Endothelial cell of umbilical vein (primary cell): ENCODE results near the gene RBM42. TPM values are rescaled to one million over a fixed set of nuclear protein-coding genes. Genes with fewer than 3 reads are reported as not detected.

ENCODE experiments used
- BruUV-seq: library from RNA; stranded (reverse); fragments of 400-500 nt; replicated peaks from 2 replicates; lab custom pipeline; 2021; lab: Mats Ljungman, UMichigan
- CTCF ChIA-PET: fragments of 300-600, 350-600 bp; sonication (Branson Sonifier 250); formaldehyde crosslinking; loops from one replicate; lab custom pipeline; 2021; ENCODE audit warnings: antibody characterized with exemption, inconsistent platforms; lab: Charles Lee
- POLR2A ChIA-PET: fragments of 300-600, 350-600 bp; sonication (Branson Sonifier 250); formaldehyde crosslinking; loops from one replicate; lab custom pipeline; 2021; ENCODE audit warnings: antibody characterized with exemption, inconsistent platforms; lab: Charles Lee
- DNase-seq: peaks from one replicate; pipeline ENCODE4 v3.0.0-alpha.2; 2011; ENCODE audit warnings: low read depth, low spot score
- FAIRE-seq: peaks from 2 replicates; lab custom pipeline; 2011; peaks lifted over from hg19 to GRCh38; lab: Jason Lieb, UNC
- H2AFZ ChIP-seq: 2 replicates; pipeline ENCODE4 v1.6.0; 2012; ENCODE audit warnings: low read depth, low read length, control low read depth, inconsistent platforms
- H3K27ac ChIP-seq: 2 replicates; pipeline ENCODE4 v1.5.1; 2011; ENCODE audit warnings: low read depth, mild to moderate bottlenecking, control low read depth, low read length, moderate library complexity; ENCODE audit not compliant: insufficient read depth
- H3K27me3 ChIP-seq, 2 experiments: 2 replicates each; pipeline versions ENCODE4 v1.6.0 to v1.6.1; 2011; ENCODE audit warnings: low read length in 2 of 2, mixed read lengths in 1 of 2; ENCODE audit not compliant: control insufficient read depth in 2 of 2, insufficient read depth in 2 of 2
- H3K36me3 ChIP-seq, 2 experiments: 2 replicates in 1 of 2; 3 replicates in 1 of 2; pipeline ENCODE4 v1.5.1; 2011; ENCODE audit warnings: low read length in 2 of 2, mild to moderate bottlenecking in 1 of 2, moderate library complexity in 1 of 2; ENCODE audit not compliant: control insufficient read depth in 2 of 2, insufficient read depth in 2 of 2; ENCODE audit errors: extremely low read depth in 1 of 2
- H3K4me1 ChIP-seq: 3 replicates; pipeline ENCODE4 v1.5.1; 2011; ENCODE audit warnings: mild to moderate bottlenecking, low read length; ENCODE audit not compliant: control insufficient read depth, insufficient read depth; ENCODE audit errors: extremely low read depth
- H3K4me2 ChIP-seq: 2 replicates; pipeline ENCODE4 v1.6.1; 2011; ENCODE audit warnings: low read length, control low read depth, mixed read lengths; ENCODE audit not compliant: insufficient read depth
- H3K4me3 ChIP-seq, 3 experiments: fragments of 200-600 bp in 1 of 3; sonication (generic), shearing (Covaris generic) in 1 of 3; replicated peaks in 1 of 3; 2 replicates each; pipeline ENCODE4 v1.5.1; 2011 to 2016; ENCODE audit warnings: control low read depth in 3 of 3, low read length in 3 of 3, mild to moderate bottlenecking in 2 of 3, inconsistent platforms in 1 of 3, low read depth in 1 of 3, moderate library complexity in 1 of 3; ENCODE audit not compliant: insufficient read depth in 1 of 3
- H3K79me2 ChIP-seq: 2 replicates; pipeline ENCODE4 v1.6.0; 2012; ENCODE audit warnings: low read length, inconsistent platforms; ENCODE audit not compliant: control insufficient read depth, insufficient read depth
- H3K9ac ChIP-seq: replicated peaks from 2 replicates; pipeline ENCODE3; 2011; ENCODE audit warnings: low read length, control low read depth; ENCODE audit not compliant: insufficient read depth; ENCODE audit errors: extremely low read depth
- H3K9me1 ChIP-seq: replicated peaks from 3 replicates; pipeline ENCODE4 v1.6.0; 2011; ENCODE audit warnings: mild to moderate bottlenecking, low read length; ENCODE audit not compliant: control insufficient read depth, insufficient read depth; ENCODE audit errors: extremely low read depth
- H3K9me3 ChIP-seq: replicated peaks from 2 replicates; pipeline ENCODE4 v1.5.1; 2012; ENCODE audit warnings: low read length, inconsistent platforms; ENCODE audit not compliant: control insufficient read depth, insufficient read depth
- H4K20me1 ChIP-seq: replicated peaks from 2 replicates; pipeline ENCODE3; 2011; ENCODE audit warnings: mild to moderate bottlenecking, low read length; ENCODE audit not compliant: control insufficient read depth, insufficient read depth; ENCODE audit errors: extremely low read depth
- EZH2 ChIP-seq: IDR thresholded peaks from 2 replicates; pipeline ENCODE4 v1.6.1; 2012; ENCODE audit warnings: borderline replicate concordance, low read depth, mild to moderate bottlenecking, moderate library complexity, low read length, inconsistent platforms; ENCODE audit not compliant: severe bottlenecking
- FOS ChIP-seq: IDR thresholded peaks from 2 replicates; pipeline ENCODE4 v1.6.1; 2011; ENCODE audit warnings: mild to moderate bottlenecking, low read length, moderate library complexity, borderline replicate concordance; ENCODE audit not compliant: insufficient read depth
- GATA2 ChIP-seq: IDR thresholded peaks from 2 replicates; pipeline ENCODE4 v1.7.0; 2011; ENCODE audit warnings: low read depth, mild to moderate bottlenecking, moderate library complexity, mixed read lengths, low read length; ENCODE audit not compliant: insufficient read length, insufficient read depth
- JUN ChIP-seq: IDR thresholded peaks from 2 replicates; pipeline ENCODE4 v1.6.1; 2011; ENCODE audit warnings: borderline replicate concordance, low read depth; ENCODE audit not compliant: insufficient read length, insufficient read depth
- MYC ChIP-seq: IDR thresholded peaks from one replicate; pipeline ENCODE4 v1.6.1; 2011; ENCODE audit warnings: mild to moderate bottlenecking, low read depth, low read length
- POLR2A ChIP-seq: IDR thresholded peaks from 2 replicates; pipeline ENCODE4 v1.6.1; 2012; ENCODE audit warnings: low read depth, mild to moderate bottlenecking, control low read depth, low read length
- POLR2AphosphoS5 ChIP-seq: IDR thresholded peaks from 2 replicates; pipeline ENCODE4 v1.6.1; 2012; ENCODE audit warnings: low read depth, mild to moderate bottlenecking, control low read depth, low read length, moderate library complexity; ENCODE audit not compliant: insufficient read depth
- dilution Hi-C: fragments of 300-500 bp; cut with MboI; formaldehyde crosslinking; loops from one replicate; pipeline ENCODE4 v1.15.0; 2019; ENCODE audit warnings: low sequenced_read_pairs; ENCODE audit not compliant: extremely low pct_ligation_motif_present
- intact Hi-C: fragments of 100-400 bp; cut with micrococcal nuclease; formaldehyde crosslinking; loops from one replicate; pipeline ENCODE4 v1.10.0; 2022
- polyA plus RNA-seq, 4 experiments: library from polyadenylated mRNA; depleted of rRNA in 3 of 4; stranded (reverse) in 3 of 4; unstranded in 1 of 4; fragments of >200 nt; gene quantifications; 2 replicates each; pipeline versions ENCODE4 v1.2.1 to v1.2.3, GENCODE V29; 2011 to 2012; ENCODE audit warnings: missing spikeins in 1 of 4
- total RNA-seq: library from RNA; stranded (reverse); gene quantifications from 2 replicates; pipeline ENCODE4 v1.2.3, GENCODE V29; 2021
- TF ChIP-seq, protein P1 (sequence below): IDR thresholded peaks from 2 replicates; pipeline ENCODE4 v1.6.1; 2011; ENCODE audit not compliant: insufficient read depth, insufficient read length
- TF ChIP-seq, protein P2 (sequence below), 2 donors: IDR thresholded peaks; 1 replicate in 1 of 2; 2 replicates in 1 of 2; pipeline ENCODE4 v1.5.1; 2011; ENCODE audit warnings: low read length in 2 of 2, mild to moderate bottlenecking in 2 of 2, moderate library complexity in 2 of 2, control low read depth in 1 of 2, inconsistent platforms in 1 of 2, low read depth in 1 of 2; ENCODE audit not compliant: insufficient read depth in 1 of 2; ENCODE audit errors: extremely low read depth in 1 of 2

RBM42 gene
- total and polyA plus RNA-seq, 2 donors (not counting 3 experiments of a cell fraction or from before 2014, with no cell fraction given): 78.3 to 97.3 TPM

DNA sequence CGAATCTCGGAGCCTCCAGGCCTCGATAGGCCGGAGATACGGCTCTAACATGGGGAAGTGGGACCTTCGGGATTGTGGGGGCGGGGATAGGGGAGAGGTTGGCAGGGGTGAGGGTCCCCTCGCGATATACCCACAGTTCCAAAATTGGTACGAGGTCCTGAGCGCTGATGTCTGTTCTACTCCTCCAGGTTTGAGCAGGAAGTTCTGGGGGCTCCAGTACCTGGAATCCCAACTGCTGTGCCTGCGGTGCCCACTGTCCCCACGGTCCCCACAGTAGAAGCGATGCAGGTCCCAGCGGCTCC lies 447 bp downstream of the RBM42 start:
- dilution Hi-C loops: no loop called here

More for the DNA sequence above, 447 bp downstream of the RBM42 start:
- Histone ChIP-seq H3K27ac (peak overlapping the region; percentile 53), H3K36me3 (peaks cover 8 to 33% of the 10 kb centered on the region in 2 experiments), H4K20me1 (no peaks in the 10 kb centered on the region), H3K4me2 (peak overlapping the region; percentile 82), H2AFZ (peak overlapping the region; percentile 57), H3K9me1 (no peaks in the 10 kb centered on the region), H3K4me3 (peak overlapping the region; percentile 70 to 98 (median 76)), H3K9me3 (no peaks in the 10 kb centered on the region), H3K79me2 (peaks cover 7% of the 10 kb centered on the region), H3K27me3 (no peaks in the 10 kb centered on the region), H3K4me1 (peaks cover 10% of the 10 kb centered on the region), H3K9ac (peak overlapping the region; percentile 87)
- TF ChIP-seq JUN (no peak), POLR2AphosphoS5 (no peak), FOS (no peak), MYC (no peak), GATA2 (no peak), EZH2 (no peak), POLR2A (no peak)
- TF ChIP-seq, protein P1, sequence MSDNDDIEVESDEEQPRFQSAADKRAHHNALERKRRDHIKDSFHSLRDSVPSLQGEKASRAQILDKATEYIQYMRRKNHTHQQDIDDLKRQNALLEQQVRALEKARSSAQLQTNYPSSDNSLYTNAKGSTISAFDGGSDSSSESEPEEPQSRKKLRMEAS: no peak
- TF ChIP-seq, protein P2, sequence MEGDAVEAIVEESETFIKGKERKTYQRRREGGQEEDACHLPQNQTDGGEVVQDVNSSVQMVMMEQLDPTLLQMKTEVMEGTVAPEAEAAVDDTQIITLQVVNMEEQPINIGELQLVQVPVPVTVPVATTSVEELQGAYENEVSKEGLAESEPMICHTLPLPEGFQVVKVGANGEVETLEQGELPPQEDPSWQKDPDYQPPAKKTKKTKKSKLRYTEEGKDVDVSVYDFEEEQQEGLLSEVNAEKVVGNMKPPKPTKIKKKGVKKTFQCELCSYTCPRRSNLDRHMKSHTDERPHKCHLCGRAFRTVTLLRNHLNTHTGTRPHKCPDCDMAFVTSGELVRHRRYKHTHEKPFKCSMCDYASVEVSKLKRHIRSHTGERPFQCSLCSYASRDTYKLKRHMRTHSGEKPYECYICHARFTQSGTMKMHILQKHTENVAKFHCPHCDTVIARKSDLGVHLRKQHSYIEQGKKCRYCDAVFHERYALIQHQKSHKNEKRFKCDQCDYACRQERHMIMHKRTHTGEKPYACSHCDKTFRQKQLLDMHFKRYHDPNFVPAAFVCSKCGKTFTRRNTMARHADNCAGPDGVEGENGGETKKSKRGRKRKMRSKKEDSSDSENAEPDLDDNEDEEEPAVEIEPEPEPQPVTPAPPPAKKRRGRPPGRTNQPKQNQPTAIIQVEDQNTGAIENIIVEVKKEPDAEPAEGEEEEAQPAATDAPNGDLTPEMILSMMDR (IDR thresholded peaks at IDR 0.05; ENCODE audit: extremely low read depth in 1 of 2, insufficient read depth in 1 of 2, low read depth in 1 of 2, low read length in 2 of 2): no peak
- no peak for FAIRE-seq
- DNase-seq: no peak
- ChIA-PET CTCF (no interaction called here), POLR2A (no interaction called here)
- TSS peak; percentile 57 for BruUV-seq
- intact Hi-C loops: loop anchor here (5.0 kb wide), 1 partner anchor 82 kb away; the partner anchor contains the start of gene TMEM147
